ENCODE results near the gene PLCH1. TPM values are rescaled to one million over a fixed set of nuclear protein-coding genes. Genes with fewer than 3 reads are reported as not detected.

Gene PLCH1
- total RNA-seq, 1 experiment from 2014 or later: 8.9 TPM

DNA sequence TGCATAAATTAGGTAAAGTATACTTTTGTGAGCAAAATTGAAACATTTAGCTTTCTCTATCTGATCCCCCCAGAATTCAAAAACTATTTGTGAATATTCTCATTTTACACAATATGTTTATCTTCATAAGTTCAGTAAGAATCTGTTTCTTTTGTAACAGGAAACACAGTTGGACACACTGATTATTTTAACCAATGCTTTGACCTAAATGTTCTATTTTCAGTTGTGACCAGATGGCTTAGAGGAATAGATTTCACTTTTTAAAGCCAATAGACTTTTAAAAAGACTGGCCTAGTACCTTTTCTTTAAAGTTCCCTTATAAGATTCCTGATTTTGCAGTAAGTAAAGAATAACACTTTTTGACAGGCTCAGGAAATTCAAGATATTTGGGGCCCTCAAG lies 377.4 kb downstream of the PLCH1 start (continued):
- TF ChIP-seq MYBL2 (CRISPR knock-in tag; IDR thresholded peaks at IDR 0.05): no peak

GRCh38 chr3:155365178-155365783 lies 379.6 kb downstream of the PLCH1 start:
- H3K4me1 Mint-ChIP-seq: peaks cover 78% of the 10 kb centered on the region
- H3K9me3 Mint-ChIP-seq: peaks cover 8% of the 10 kb centered on the region
- ATAC-seq (no peak), DNase-seq (ENCODE audit: low spot score) (no peak)
- H3K36me3 Mint-ChIP-seq: peaks cover 9% of the 10 kb centered on the region
- no peak for TF ChIP-seq STAT6 (CRISPR knock-in tag; conservative IDR thresholded peaks at IDR 0.05; ENCODE audit: low read depth)
- TF ChIP-seq ZNF512 (CRISPR knock-in tag; IDR thresholded peaks at IDR 0.05; ENCODE audit: borderline replicate concordance): no peak
- no peak for TF ChIP-seq ZNF138 (CRISPR knock-in tag; conservative IDR thresholded peaks at IDR 0.05)
- no peak for TF ChIP-seq JAZF1 (CRISPR knock-in tag; IDR thresholded peaks at IDR 0.05)
- no peak for TF ChIP-seq ETV6 (CRISPR knock-in tag; IDR thresholded peaks at IDR 0.05)
- TF ChIP-seq, protein P1, sequence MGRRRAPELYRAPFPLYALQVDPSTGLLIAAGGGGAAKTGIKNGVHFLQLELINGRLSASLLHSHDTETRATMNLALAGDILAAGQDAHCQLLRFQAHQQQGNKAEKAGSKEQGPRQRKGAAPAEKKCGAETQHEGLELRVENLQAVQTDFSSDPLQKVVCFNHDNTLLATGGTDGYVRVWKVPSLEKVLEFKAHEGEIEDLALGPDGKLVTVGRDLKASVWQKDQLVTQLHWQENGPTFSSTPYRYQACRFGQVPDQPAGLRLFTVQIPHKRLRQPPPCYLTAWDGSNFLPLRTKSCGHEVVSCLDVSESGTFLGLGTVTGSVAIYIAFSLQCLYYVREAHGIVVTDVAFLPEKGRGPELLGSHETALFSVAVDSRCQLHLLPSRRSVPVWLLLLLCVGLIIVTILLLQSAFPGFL (CRISPR knock-in tag; IDR thresholded peaks at IDR 0.05; ENCODE audit: borderline replicate concordance): no peak
- TF ChIP-seq, protein P2, sequence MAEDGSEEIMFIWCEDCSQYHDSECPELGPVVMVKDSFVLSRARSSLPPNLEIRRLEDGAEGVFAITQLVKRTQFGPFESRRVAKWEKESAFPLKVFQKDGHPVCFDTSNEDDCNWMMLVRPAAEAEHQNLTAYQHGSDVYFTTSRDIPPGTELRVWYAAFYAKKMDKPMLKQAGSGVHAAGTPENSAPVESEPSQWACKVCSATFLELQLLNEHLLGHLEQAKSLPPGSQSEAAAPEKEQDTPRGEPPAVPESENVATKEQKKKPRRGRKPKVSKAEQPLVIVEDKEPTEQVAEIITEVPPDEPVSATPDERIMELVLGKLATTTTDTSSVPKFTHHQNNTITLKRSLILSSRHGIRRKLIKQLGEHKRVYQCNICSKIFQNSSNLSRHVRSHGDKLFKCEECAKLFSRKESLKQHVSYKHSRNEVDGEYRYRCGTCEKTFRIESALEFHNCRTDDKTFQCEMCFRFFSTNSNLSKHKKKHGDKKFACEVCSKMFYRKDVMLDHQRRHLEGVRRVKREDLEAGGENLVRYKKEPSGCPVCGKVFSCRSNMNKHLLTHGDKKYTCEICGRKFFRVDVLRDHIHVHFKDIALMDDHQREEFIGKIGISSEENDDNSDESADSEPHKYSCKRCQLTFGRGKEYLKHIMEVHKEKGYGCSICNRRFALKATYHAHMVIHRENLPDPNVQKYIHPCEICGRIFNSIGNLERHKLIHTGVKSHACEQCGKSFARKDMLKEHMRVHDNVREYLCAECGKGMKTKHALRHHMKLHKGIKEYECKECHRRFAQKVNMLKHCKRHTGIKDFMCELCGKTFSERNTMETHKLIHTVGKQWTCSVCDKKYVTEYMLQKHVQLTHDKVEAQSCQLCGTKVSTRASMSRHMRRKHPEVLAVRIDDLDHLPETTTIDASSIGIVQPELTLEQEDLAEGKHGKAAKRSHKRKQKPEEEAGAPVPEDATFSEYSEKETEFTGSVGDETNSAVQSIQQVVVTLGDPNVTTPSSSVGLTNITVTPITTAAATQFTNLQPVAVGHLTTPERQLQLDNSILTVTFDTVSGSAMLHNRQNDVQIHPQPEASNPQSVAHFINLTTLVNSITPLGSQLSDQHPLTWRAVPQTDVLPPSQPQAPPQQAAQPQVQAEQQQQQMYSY (CRISPR knock-in tag; IDR thresholded peaks at IDR 0.05): no peak
- no peak for TF ChIP-seq RORB (CRISPR knock-in tag; IDR thresholded peaks at IDR 0.05)
- TF ChIP-seq NR1H2 (CRISPR knock-in tag; IDR thresholded peaks at IDR 0.05): no peak
- no peak for TF ChIP-seq MYBL2 (CRISPR knock-in tag; IDR thresholded peaks at IDR 0.05)
- TF ChIP-seq ELF4 (CRISPR knock-in tag; IDR thresholded peaks at IDR 0.05; ENCODE audit: low read depth): no peak
- TF ChIP-seq ZNF317 (CRISPR knock-in tag; IDR thresholded peaks at IDR 0.05; ENCODE audit: borderline replicate concordance, low read depth): no peak
- TF ChIP-seq OVOL2 (CRISPR knock-in tag; IDR thresholded peaks at IDR 0.05; ENCODE audit: borderline replicate concordance): no peak
- no peak for TF ChIP-seq KAT7 (CRISPR knock-in tag; IDR thresholded peaks at IDR 0.05; ENCODE audit: borderline replicate concordance)
- no peak for TF ChIP-seq NFATC4 (CRISPR knock-in tag; IDR thresholded peaks at IDR 0.05)
- TF ChIP-seq ZSCAN18 (CRISPR knock-in tag; IDR thresholded peaks at IDR 0.05): no peak
- TF ChIP-seq CREB1 (CRISPR knock-in tag; IDR thresholded peaks at IDR 0.05): no peak
- H3K4me3 Mint-ChIP-seq: no peak overlapping the region
- CTCF ChIA-PET: interaction anchor here (0.6 to 1.5 kb wide), 2 partner anchors 337 to 387 kb away, joined by 3 to 5 read pairs; no protein-coding TSS in a partner anchor
- H3K27me3 Mint-ChIP-seq (ENCODE audit: low read depth): peaks cover 62% of the 10 kb centered on the region
- POLR2A ChIA-PET: no interaction called here
- no peak overlapping the region for H3K27ac Mint-ChIP-seq
